Stimulated activated CD4-positive, alpha-beta T cell treated with anti-CD3 and anti-CD28 coated beads, TNF-alpha, amount 100 ng/mL, for 24 hours (primary cell): ENCODE measurements around the gene SOHLH1.

Experiments used
- DNase-seq, 3 experiments: peaks; one replicate each; pipeline ENCODE4 v3.0.0-alpha.2; 2020; ENCODE audit warnings: low read depth in 3 of 3

SOHLH1 gene

DNA sequence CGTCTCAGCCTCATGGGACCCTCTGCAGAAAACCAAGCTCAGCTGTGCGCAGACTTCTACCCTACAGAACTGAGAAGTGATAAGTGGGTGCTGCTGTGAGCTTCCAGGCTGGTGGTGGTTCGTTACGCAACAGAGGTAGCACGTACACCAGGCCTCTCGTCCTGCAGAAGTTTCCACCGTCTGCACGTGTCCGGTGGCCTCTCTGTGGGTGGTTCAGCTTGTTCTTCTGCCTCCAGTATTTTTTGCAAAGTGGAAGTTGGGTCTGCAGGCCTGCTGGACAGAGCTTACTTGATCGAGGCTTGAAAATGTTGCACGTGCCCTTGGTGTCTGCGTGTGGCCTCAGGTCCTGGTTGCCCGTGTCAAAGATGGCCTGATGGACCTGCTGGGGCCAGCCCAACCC lies 30.2 kb upstream of the SOHLH1 start:
- DNase-seq = no peak

- DNase-seq = no peak
Measured at GRCh38 chr9:135728436-135729110, 29.3 kb upstream of the SOHLH1 start.

- no peak for DNase-seq
Measured at GRCh38 chr9:135727257-135727875, 28.1 kb upstream of the SOHLH1 start.

- no peak for DNase-seq
Measured at GRCh38 chr9:135726138-135726853, 27.0 kb upstream of the SOHLH1 start.

GRCh38 chr9:135724186-135724787 lies 25.0 kb upstream of the SOHLH1 start:
- no peak for DNase-seq

GRCh38 chr9:135722365-135722764 lies 23.1 kb upstream of the SOHLH1 start:
- DNase-seq = no peak

DNA sequence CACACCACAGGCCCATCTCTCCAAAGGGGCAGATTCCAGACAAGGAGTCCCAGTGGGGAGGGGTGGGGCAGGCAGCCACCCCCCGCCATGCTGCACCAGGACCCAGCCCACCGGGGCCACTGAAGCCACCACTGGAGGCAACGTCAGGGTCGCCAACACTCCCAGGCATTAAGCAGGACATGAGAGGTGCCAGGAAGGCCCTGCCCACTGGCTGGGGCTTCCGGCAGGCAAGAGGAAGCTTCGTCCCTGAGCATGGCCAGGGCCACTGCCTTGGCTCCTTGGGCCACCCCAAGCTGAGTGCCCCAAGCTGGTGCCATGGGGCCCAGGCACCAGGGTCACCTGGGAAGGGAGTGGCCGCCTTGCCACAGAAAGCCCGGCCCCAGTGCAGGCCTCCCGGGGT lies 20.2 kb upstream of the SOHLH1 start:
- DNase-seq = no peak

GRCh38 chr9:135718616-135719015 lies 19.3 kb upstream of the SOHLH1 start:
- DNase-seq = no peak

DNA sequence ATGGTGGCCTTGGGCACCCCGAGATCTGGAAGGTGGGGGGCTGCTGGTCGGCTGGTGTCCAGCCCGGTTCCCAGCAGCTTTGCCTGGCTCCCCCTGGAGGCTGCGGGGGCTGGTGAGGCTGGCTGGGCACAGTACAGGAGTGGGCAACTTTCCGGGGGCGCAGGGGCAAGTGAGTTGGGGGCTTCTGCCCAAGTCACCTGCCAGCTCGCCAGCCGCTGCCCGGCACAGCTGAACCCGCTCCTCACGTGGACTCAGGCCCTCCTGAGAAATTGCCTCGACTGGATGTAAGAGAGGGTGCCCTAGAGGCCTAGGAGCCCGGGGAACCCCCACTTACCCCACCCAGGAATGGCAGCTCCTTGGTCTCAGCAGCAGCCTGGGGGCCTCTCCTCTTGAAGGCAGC lies 18.1 kb upstream of the SOHLH1 start:
- no peak for DNase-seq

DNA sequence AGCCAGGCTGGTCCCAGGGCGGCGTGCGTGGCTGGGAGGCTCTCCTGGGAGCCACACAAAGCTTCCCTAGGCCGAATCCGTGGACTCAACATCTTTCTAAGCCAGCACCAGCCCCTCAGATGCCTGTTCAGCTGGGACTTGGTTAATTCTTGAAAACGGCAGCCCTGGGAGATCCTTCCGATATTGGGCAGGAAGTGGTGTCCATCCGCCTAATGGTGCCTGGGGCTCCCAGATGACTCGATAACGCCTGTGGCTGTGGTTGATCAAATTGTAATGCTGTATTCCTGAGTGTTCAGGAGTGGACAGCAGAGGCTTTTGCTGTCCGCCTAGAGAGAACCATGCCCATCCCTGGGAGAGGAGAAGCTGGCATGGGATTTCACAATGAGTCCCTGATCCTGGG lies 16.8 kb upstream of the SOHLH1 start:
- no peak for DNase-seq

DNA sequence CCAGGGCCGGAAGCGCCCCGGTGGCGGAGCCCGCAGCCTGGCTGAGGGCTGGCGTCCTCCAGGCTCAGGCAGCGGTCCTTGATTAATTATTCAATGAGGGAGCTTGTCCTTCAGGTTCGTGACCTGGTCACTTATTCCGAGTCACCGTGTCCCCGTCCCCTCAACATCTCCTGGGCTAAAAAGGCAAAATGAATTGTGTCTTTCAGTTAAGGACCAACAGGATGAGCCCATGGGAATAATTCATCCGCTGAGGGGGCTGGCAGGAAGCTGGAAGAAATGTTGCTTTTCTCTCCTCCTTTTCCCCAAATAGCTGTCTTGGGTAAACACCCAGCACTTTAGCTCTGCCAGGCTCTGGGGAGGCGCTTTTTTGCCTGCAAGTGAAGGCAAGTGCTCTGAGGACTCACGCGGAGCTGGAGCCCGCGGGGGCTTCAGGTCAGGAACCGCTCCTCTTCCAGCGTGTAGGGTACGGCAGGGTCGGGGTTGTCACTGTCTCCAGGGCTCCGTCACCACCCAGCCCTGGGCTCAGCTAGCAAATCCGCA lies 15.8 kb upstream of the SOHLH1 start:
- DNase-seq = no peak

DNA sequence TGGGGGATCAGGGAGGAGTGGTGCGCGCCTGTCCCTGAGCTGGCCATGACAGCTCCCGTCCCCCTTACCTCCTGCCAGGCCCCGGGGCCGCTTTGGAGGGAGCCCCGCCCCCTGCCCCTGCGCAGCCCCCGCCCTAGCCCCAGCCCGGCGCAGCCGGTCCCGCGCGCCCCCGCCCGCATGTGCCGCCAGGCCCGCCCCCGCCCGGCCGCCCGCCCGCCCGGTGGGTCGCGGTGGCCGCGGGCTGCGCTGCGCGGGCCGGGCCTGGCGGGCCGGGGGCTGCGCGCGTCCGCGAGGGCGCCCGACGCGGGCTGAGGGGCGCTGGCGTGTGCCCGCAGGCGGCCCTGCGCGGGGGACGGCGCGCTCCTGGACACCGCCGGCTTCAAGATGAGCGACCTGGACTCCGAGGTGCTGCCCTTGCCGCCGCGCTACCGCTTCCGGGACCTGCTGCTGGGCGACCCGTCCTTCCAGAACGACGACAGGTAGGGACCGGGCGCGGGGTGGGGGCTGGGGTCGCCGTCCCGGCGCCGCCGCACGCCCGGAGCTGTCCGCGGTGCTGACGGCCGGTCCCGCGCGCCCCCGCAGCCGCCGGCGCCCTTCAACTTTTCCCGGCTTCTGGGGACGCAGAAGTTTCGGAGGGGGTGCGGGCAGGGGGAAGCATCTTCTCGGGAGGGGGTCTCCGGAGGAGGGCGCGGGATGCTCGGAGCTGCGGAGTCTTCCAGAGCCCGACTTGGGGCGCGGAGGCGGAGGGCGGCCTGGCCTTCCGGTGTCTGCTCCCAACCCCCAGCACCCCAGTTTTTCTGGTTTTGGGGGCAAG lies 15.2 kb upstream of the SOHLH1 start:
- DNase-seq = no peak

GRCh38 chr9:135712613-135713295 lies 13.5 kb upstream of the SOHLH1 start:
- DNase-seq = no peak

GRCh38 chr9:135711881-135712280 lies 12.6 kb upstream of the SOHLH1 start:
- no peak for DNase-seq

DNA sequence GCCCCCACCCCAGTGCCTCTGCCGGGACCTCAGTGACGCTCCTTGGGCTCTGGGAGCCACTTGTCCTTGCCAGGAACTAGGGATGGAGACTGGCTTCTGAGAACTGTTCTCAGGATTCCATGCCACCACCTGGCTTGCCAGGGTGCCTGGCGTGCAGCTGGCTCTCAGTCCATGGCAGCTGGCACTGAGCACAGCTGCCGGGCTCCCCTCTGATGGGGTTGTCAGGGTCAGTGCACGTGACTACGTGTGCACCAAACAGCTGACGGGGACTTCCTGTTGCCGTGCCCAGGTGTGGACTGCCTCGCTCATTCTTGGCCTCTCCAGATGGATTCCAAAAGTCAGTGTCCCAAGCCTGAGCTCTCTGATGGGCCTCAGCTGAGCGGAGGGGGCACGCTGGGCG lies 12.1 kb upstream of the SOHLH1 start:
- no peak for DNase-seq

- no peak for DNase-seq
Measured at GRCh38 chr9:135708164-135708563, 8.9 kb upstream of the SOHLH1 start.

DNA sequence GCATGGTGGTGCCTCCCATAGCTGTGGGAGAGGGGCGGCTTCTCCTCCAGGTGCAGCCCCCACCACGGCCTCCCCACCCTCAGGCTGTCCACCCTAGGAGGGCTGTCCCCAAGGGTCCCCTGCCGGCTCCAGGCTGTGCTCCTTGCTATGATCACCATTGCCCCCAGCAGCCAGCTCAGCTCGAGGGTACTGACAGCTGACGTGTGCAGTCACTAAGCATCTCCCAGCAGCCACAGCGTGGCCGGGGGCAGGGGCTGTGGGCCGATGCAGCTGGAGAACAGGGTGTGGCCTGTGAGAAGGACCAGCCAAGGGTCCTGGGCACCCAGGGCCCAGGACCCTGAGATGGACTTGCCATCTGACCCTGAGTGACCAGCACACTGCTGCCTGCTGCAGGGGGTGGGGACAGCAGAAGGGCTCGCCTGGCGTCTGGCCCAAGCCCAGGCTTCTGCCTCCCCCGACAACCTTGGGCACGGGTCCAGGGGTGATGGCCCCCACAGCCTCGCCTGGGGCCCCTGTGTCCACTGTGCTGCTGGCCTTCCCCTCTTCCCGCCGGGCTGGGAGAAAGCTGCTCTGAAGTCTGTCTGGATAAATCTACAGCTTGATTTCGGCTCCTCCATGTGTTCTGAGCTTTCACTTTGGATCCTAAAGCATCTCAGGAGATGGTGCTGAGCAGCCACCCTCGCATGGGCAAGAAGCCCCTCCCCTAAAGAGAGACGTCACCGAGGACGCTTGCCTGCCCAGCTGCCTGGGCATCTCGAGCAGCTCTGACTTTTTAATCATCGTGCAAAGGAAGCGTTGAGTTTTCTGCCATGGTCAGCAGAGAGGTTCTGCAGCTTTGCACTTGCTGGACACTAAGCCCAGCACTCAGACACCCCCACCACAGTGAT lies 8.2 kb upstream of the SOHLH1 start:
- DNase-seq = no peak

DNA sequence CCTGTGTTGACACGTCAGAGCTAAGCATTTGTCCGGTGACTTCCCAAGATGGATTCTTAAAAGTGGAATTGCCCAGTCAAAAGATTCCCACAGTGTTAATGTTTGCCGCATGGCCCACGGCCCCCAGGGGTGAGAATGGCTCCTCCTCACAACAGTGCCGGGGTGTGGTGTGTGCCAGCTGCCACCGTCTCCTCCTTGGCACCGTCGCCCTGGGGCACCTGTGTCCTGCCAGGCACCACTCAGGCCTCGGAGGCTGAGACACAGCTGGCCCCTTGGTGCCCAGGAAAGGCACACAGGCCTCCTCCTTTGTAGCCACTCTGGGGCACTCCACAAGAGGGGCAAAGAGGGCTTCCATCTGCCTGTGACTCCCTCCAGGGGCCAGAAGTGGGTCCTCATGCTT lies 7.0 kb upstream of the SOHLH1 start:
- no peak for DNase-seq

DNA sequence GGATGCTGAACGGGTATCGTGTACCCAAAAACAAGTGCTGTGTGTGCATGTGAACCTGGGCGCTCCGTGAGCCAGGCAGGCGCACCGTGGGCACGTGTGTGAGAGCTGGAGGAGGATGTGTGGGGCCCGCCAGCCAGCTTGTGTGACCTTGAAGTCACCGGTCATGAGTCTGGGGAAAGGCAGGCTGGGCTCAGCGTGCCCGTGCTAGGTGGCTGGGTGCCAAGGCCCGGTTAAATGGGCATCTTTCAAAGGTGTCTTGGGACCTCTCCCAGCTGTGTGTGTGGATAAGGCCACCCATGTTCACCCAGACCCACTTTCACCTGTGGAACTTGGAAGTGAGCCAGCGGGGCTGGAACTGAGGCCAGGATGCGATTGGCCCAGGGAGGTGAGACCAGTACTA lies 6.1 kb upstream of the SOHLH1 start:
- no peak for DNase-seq

GRCh38 chr9:135704483-135704882 lies 5.2 kb upstream of the SOHLH1 start:
- no peak for DNase-seq
